ENCODE results near the gene LAMA3. TPM values are rescaled to one million over a fixed set of nuclear protein-coding genes. Genes with fewer than 3 reads are reported as not detected.

The LAMA3 gene
- total RNA-seq, 3 donors from 2014 or later (not counting 1 experiment from before 2014, with no cell fraction given): not detected

- H3K4me3 ChIP-seq (ENCODE audit: low read length): no peak overlapping the region
- no peaks in the 10 kb centered on the region for H3K36me3 Mint-ChIP-seq
- DNase-seq (no peak), ATAC-seq (no peak)
- intact Hi-C loops (cut with micrococcal nuclease): no loop called here
- H3K9me3 Mint-ChIP-seq: no peaks in the 10 kb centered on the region
- no peak overlapping the region for H3K27ac ChIP-seq (ENCODE audit: low read length)
- H3K27me3 ChIP-seq (ENCODE audit: control insufficient read depth, insufficient read depth, low read length): no peaks in the 10 kb centered on the region
- no peaks in the 10 kb centered on the region for H3K36me3 ChIP-seq (ENCODE audit: control insufficient read depth, insufficient read depth, low read length)
- H3K4me1 ChIP-seq (ENCODE audit: control insufficient read depth, insufficient read depth, low read length): peaks cover 6% of the 10 kb centered on the region
- no peak for TF ChIP-seq CTCF (IDR thresholded peaks at IDR 0.05)
- H3K9me3 ChIP-seq (ENCODE audit: control insufficient read depth, insufficient read depth, low read length): no peaks in the 10 kb centered on the region
- H3K4me3 Mint-ChIP-seq: no peak overlapping the region
- H3K4me1 Mint-ChIP-seq: peaks cover 14% of the 10 kb centered on the region in 2 donors
- no peak overlapping the region for H3K27ac Mint-ChIP-seq
- 82% methylated on average over 3 of the region's 3 CpGs for WGBS (ENCODE audit: insufficient coverage)
- H3K27me3 Mint-ChIP-seq (ENCODE audit: low read depth in 2 of 2): peaks cover under 1 to 6% of the 10 kb centered on the region in 2 donors
These were observed 27.3 kb downstream of the LAMA3 start for GRCh38 chr18:23716516-23716915.

DNA sequence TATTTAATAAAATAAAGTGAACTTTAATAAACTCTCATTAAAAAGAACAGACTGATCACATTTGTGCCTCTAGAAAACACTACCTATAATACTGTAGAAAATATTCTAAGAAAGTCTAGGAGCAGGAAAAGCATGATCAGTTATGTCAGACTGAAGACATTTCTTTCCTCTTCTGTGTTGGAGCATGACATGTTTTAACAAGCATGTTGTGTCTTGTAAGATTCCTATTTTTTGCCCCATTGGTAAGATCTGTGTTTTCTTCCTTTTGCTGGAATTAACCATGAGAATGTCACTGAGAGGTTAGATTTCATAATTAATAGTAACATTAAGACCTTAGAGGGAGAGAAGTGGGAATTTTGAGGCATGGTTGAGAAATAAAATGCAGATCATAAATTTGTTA, 27.7 kb downstream of the LAMA3 start:
- no peak overlapping the region for H3K4me3 Mint-ChIP-seq
- Histone ChIP-seq H3K27ac (ENCODE audit: low read length) (no peak overlapping the region), H3K36me3 (ENCODE audit: control insufficient read depth, insufficient read depth, low read length) (no peaks in the 10 kb centered on the region), H3K27me3 (ENCODE audit: control insufficient read depth, insufficient read depth, low read length) (no peaks in the 10 kb centered on the region), H3K9me3 (ENCODE audit: control insufficient read depth, insufficient read depth, low read length) (no peaks in the 10 kb centered on the region), H3K4me3 (ENCODE audit: low read length) (no peak overlapping the region), H3K4me1 (ENCODE audit: control insufficient read depth, insufficient read depth, low read length) (peaks cover 6% of the 10 kb centered on the region)
- intact Hi-C loops (cut with micrococcal nuclease): no loop called here
- no peak for TF ChIP-seq CTCF (IDR thresholded peaks at IDR 0.05)
- DNase-seq: no peak
- no peak overlapping the region for H3K27ac Mint-ChIP-seq
- peaks cover 14% of the 10 kb centered on the region in 2 donors for H3K4me1 Mint-ChIP-seq
- H3K27me3 Mint-ChIP-seq (ENCODE audit: low read depth in 2 of 2): peaks cover 4 to 11% of the 10 kb centered on the region in 2 donors
- H3K36me3 Mint-ChIP-seq: no peaks in the 10 kb centered on the region
- ATAC-seq: no peak
- H3K9me3 Mint-ChIP-seq: no peaks in the 10 kb centered on the region

GRCh38 chr18:23718243-23718720, 29.0 kb downstream of the LAMA3 start:
- Mint-ChIP-seq H3K27me3 (ENCODE audit: low read depth in 2 of 2) (peaks cover 11 to 24% of the 10 kb centered on the region in 2 donors), H3K36me3 (no peaks in the 10 kb centered on the region), H3K4me1 (peaks cover 2% of the 10 kb centered on the region in 2 donors), H3K4me3 (no peak overlapping the region), H3K9me3 (no peaks in the 10 kb centered on the region), H3K27ac (no peak overlapping the region)
- intact Hi-C loops (cut with micrococcal nuclease): no loop called here
- TF ChIP-seq CTCF (IDR thresholded peaks at IDR 0.05): no peak
- 91% methylated on average over 5 of the region's 5 CpGs for WGBS (ENCODE audit: insufficient coverage)
- no peak overlapping the region for H3K4me3 ChIP-seq (ENCODE audit: low read length)
- DNase-seq (no peak), ATAC-seq (no peak)
- H3K36me3 ChIP-seq (ENCODE audit: control insufficient read depth, insufficient read depth, low read length): no peaks in the 10 kb centered on the region
- H3K9me3 ChIP-seq (ENCODE audit: control insufficient read depth, insufficient read depth, low read length): no peaks in the 10 kb centered on the region
- H3K27ac ChIP-seq (ENCODE audit: low read length): no peak overlapping the region
- H3K4me1 ChIP-seq (ENCODE audit: control insufficient read depth, insufficient read depth, low read length): no peaks in the 10 kb centered on the region
- no peaks in the 10 kb centered on the region for H3K27me3 ChIP-seq (ENCODE audit: control insufficient read depth, insufficient read depth, low read length)

GRCh38 chr18:23718731-23719130, 29.5 kb downstream of the LAMA3 start:
- Mint-ChIP-seq H3K27ac (no peak overlapping the region), H3K36me3 (no peaks in the 10 kb centered on the region), H3K9me3 (no peaks in the 10 kb centered on the region), H3K4me1 (no peaks in the 10 kb centered on the region), H3K27me3 (ENCODE audit: low read depth in 2 of 2) (peaks cover 14 to 28% of the 10 kb centered on the region in 2 donors), H3K4me3 (no peak overlapping the region)
- intact Hi-C loops (cut with micrococcal nuclease): no loop called here
- Histone ChIP-seq H3K4me3 (ENCODE audit: low read length) (no peak overlapping the region), H3K9me3 (ENCODE audit: control insufficient read depth, insufficient read depth, low read length) (no peaks in the 10 kb centered on the region), H3K27ac (ENCODE audit: low read length) (no peak overlapping the region), H3K27me3 (ENCODE audit: control insufficient read depth, insufficient read depth, low read length) (no peaks in the 10 kb centered on the region), H3K36me3 (ENCODE audit: control insufficient read depth, insufficient read depth, low read length) (no peaks in the 10 kb centered on the region), H3K4me1 (ENCODE audit: control insufficient read depth, insufficient read depth, low read length) (no peaks in the 10 kb centered on the region)
- 89% methylated on average over 2 of the region's 2 CpGs for WGBS (ENCODE audit: insufficient coverage)
- no peak for TF ChIP-seq CTCF (IDR thresholded peaks at IDR 0.05)
- ATAC-seq (no peak), DNase-seq (no peak)

Measured in natural killer cell (primary cell).